Central memory CD8-positive, alpha-beta T cell (primary cell): Measurements from ENCODE around the gene SEC14L3.

Experiments
- ATAC-seq: fragments of 150-1000 bp; cut with Tn5 transposase; replicated peaks from 2 replicates; pipeline ENCODE4 v1.10.0; 2022; ENCODE audit warnings: mild to moderate bottlenecking, moderate FRiP score, moderate number of reproducible peaks; ENCODE audit not compliant: poor library complexity, severe bottlenecking; ENCODE audit errors: extremely low read depth
- DNase-seq, 2 donors: peaks; one replicate each; pipeline ENCODE4 v3.0.0; 2021; ENCODE audit warnings: low spot score in 2 of 2
- H3K27ac Mint-ChIP-seq: one replicate; pipeline ENCODE4 v1.8.0; 2022; ENCODE audit warnings: low read depth, mild to moderate bottlenecking, moderate library complexity, mixed read lengths
- H3K27me3 Mint-ChIP-seq: one replicate; pipeline ENCODE4 v1.8.0; 2022; ENCODE audit warnings: mixed read lengths
- H3K36me3 Mint-ChIP-seq: one replicate; pipeline ENCODE4 v1.8.0; 2022; ENCODE audit warnings: mild to moderate bottlenecking, moderate library complexity, mixed read lengths; ENCODE audit not compliant: insufficient read depth
- H3K4me1 Mint-ChIP-seq: one replicate; pipeline ENCODE4 v1.8.0; 2022; ENCODE audit warnings: mixed read lengths
- H3K4me3 Mint-ChIP-seq: one replicate; pipeline ENCODE4 v1.8.0; 2022; ENCODE audit warnings: mild to moderate bottlenecking, moderate library complexity, mixed read lengths
- H3K9me3 Mint-ChIP-seq: one replicate; pipeline ENCODE4 v1.8.0; 2022; ENCODE audit warnings: mixed read lengths

Gene SEC14L3

GRCh38 chr22:30423959-30424533 lies 47.8 kb downstream of the SEC14L3 start:
- Mint-ChIP-seq H3K9me3 (no peaks in the 10 kb centered on the region), H3K27ac (peak overlapping the region; percentile 97), H3K4me3 (peak overlapping the region; percentile 89), H3K4me1 (peaks cover 59% of the 10 kb centered on the region), H3K36me3 (peaks cover 20% of the 10 kb centered on the region), H3K27me3 (no peaks in the 10 kb centered on the region)
- ATAC-seq (peak; percentile 85), DNase-seq (peak; percentile 92 to 97)

DNA sequence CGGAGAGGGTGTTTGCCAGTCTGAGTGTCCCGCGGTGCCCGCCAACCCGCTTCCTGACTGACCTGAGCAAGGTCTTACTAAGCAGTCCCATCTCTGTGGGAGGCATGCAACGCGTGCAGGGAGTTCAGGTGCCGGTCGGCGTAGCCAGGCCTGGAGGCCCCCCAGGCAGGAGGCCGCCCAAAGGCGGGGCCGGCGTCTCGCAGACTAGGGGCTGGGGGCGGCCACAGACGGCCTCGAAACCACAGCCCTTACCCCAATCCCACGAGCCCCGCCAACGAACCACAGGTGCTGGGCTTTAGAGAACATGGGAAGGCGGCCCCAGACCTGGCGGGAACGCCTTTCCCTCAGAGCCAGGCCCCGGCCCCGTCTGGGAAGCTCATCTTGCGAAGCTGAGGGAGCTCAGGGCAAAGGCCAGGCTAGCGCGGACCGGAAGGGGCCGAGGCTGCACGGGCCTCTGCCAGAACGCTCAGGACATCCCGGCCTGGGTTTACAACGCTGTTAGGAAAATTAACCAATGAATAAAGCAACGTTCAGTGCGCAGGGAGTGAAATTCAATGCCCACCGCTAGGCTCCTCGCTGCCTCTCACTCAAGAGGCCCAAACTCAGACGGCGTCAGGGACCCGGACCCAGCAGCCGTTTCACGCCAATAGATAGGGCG lies 48.4 kb downstream of the SEC14L3 start:
- Mint-ChIP-seq H3K4me3 (peak overlapping the region; percentile 89), H3K27ac (peak overlapping the region; percentile 97), H3K9me3 (no peaks in the 10 kb centered on the region), H3K4me1 (peaks cover 59% of the 10 kb centered on the region), H3K36me3 (peaks cover 18% of the 10 kb centered on the region), H3K27me3 (no peaks in the 10 kb centered on the region)
- ATAC-seq (no peak), DNase-seq (no peak)

GRCh38 chr22:30422481-30423300 lies 49.1 kb downstream of the SEC14L3 start:
- peak overlapping the region; percentile 89 for H3K4me3 Mint-ChIP-seq
- peaks cover 18% of the 10 kb centered on the region for H3K36me3 Mint-ChIP-seq
- no peaks in the 10 kb centered on the region for H3K27me3 Mint-ChIP-seq
- no peaks in the 10 kb centered on the region for H3K9me3 Mint-ChIP-seq
- no peak for DNase-seq
- H3K27ac Mint-ChIP-seq, result peak overlapping the region; percentile 97
- no peak for ATAC-seq
- H3K4me1 Mint-ChIP-seq, result peaks cover 59% of the 10 kb centered on the region

GRCh38 chr22:30421695-30422480 lies 49.9 kb downstream of the SEC14L3 start:
- Mint-ChIP-seq H3K4me1 (peaks cover 54% of the 10 kb centered on the region), H3K9me3 (no peaks in the 10 kb centered on the region), H3K36me3 (peaks cover 21% of the 10 kb centered on the region), H3K27ac (peak overlapping the region; percentile 97), H3K4me3 (peak overlapping the region; percentile 89), H3K27me3 (no peaks in the 10 kb centered on the region)
- ATAC-seq, result no peak
- DNase-seq, result no peak

GRCh38 chr22:30420347-30421125 lies 51.3 kb downstream of the SEC14L3 start:
- H3K36me3 Mint-ChIP-seq, result peaks cover 25% of the 10 kb centered on the region
- H3K4me3 Mint-ChIP-seq, result no peak overlapping the region
- no peak for ATAC-seq
- no peaks in the 10 kb centered on the region for H3K27me3 Mint-ChIP-seq
- DNase-seq, result no peak
- no peak overlapping the region for H3K27ac Mint-ChIP-seq
- peaks cover 41% of the 10 kb centered on the region for H3K4me1 Mint-ChIP-seq
- no peaks in the 10 kb centered on the region for H3K9me3 Mint-ChIP-seq

- Mint-ChIP-seq H3K9me3 (no peaks in the 10 kb centered on the region), H3K27ac (no peak overlapping the region), H3K4me3 (no peak overlapping the region), H3K36me3 (peaks cover 19% of the 10 kb centered on the region), H3K27me3 (no peaks in the 10 kb centered on the region), H3K4me1 (peaks cover 10% of the 10 kb centered on the region)
- ATAC-seq, result no peak
- DNase-seq, result no peak
These were observed 55.0 kb downstream of the SEC14L3 start for GRCh38 chr22:30416837-30417236.

DNA sequence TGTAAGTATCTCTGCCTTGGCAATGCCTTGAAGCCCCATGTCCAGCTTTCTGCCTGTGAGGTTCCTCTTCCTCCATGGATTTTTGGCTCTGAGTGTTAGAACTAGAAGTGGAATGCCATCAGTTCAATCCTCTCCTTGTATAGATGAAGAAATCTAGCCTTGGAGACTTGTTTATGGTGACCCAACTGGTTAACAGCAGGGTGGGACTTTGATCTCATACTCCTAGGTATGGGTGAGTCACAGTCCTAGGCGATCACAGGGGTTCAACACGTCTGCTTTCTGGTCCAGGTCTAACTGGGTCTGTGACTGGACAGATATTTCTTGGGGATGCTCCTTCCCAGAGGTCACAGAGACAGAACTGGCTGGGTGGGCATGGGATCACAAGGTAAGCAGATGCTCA lies 55.4 kb downstream of the SEC14L3 start:
- peaks cover 19% of the 10 kb centered on the region for H3K36me3 Mint-ChIP-seq
- H3K4me1 Mint-ChIP-seq, result peaks cover 6% of the 10 kb centered on the region
- no peak for DNase-seq
- H3K27me3 Mint-ChIP-seq, result no peaks in the 10 kb centered on the region
- peak overlapping the region; percentile 32 for H3K27ac Mint-ChIP-seq
- H3K9me3 Mint-ChIP-seq, result no peaks in the 10 kb centered on the region
- ATAC-seq, result no peak
- H3K4me3 Mint-ChIP-seq, result no peak overlapping the region

GRCh38 chr22:30414525-30415047 lies 57.2 kb downstream of the SEC14L3 start:
- Mint-ChIP-seq H3K9me3 (no peaks in the 10 kb centered on the region), H3K36me3 (peaks cover 23% of the 10 kb centered on the region), H3K4me1 (no peaks in the 10 kb centered on the region), H3K27me3 (no peaks in the 10 kb centered on the region), H3K4me3 (no peak overlapping the region), H3K27ac (no peak overlapping the region)
- DNase-seq, result no peak
- ATAC-seq, result no peak

DNA sequence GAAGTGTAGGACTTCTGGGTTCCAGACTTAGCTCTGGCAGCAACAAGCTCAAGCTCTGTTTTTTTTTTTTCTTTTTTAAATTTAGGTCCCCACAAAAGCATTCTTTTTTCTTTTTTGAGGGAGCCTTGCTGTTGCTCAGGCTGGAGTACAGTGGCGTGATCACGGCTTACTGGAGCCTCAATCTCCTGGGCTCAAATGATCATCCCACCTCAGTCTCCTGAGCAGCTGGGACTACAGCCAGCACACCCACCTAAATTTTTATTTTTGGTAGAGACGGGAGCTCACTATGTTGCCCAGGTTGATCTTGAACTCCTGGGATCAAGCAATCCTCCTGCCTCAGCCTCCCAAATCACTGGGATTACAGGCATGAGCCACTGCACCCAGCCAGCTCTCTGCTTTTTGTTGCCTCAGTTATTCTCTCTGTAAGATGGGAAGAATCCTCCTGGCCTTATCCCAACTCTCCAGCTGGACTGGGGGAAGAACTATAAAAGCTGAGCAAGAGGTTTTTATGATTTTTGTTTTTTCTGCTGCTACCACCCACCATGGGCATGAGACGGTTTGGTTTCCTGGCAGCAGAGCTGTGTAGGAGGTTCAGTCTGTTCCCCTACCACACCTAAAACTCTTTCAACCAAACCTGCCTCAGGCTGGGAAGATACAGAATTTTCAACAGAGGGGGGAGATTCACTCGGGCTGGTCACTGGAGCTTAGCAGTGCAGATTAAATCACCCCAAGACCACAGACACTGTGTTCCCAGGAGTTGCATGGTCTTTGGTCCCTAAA lies 57.9 kb downstream of the SEC14L3 start:
- Mint-ChIP-seq H3K4me1 (no peaks in the 10 kb centered on the region), H3K27me3 (no peaks in the 10 kb centered on the region), H3K36me3 (peaks cover 23% of the 10 kb centered on the region), H3K27ac (no peak overlapping the region), H3K9me3 (no peaks in the 10 kb centered on the region), H3K4me3 (no peak overlapping the region)
- no peak for DNase-seq
- ATAC-seq, result no peak

- no peaks in the 10 kb centered on the region for H3K4me1 Mint-ChIP-seq
- H3K4me3 Mint-ChIP-seq, result no peak overlapping the region
- ATAC-seq (no peak), DNase-seq (no peak)
- H3K9me3 Mint-ChIP-seq, result no peaks in the 10 kb centered on the region
- no peaks in the 10 kb centered on the region for H3K27me3 Mint-ChIP-seq
- H3K27ac Mint-ChIP-seq, result no peak overlapping the region
- peaks cover 23% of the 10 kb centered on the region for H3K36me3 Mint-ChIP-seq
These were observed 58.8 kb downstream of the SEC14L3 start for GRCh38 chr22:30413001-30413400.

GRCh38 chr22:30411780-30412179 lies 60.0 kb downstream of the SEC14L3 start:
- H3K4me3 Mint-ChIP-seq, result no peak overlapping the region
- peaks cover 20% of the 10 kb centered on the region for H3K36me3 Mint-ChIP-seq
- no peak overlapping the region for H3K27ac Mint-ChIP-seq
- no peaks in the 10 kb centered on the region for H3K9me3 Mint-ChIP-seq
- H3K4me1 Mint-ChIP-seq, result no peaks in the 10 kb centered on the region
- no peak for DNase-seq
- no peak for ATAC-seq
- no peaks in the 10 kb centered on the region for H3K27me3 Mint-ChIP-seq
